B cell (primary cell): ENCODE results near the gene DLX1.

ENCODE experiments used
- EZH2 ChIP-seq: IDR thresholded peaks from 2 replicates; pipeline ENCODE4 v1.6.1; 2012; ENCODE audit warnings: borderline replicate concordance, low read depth, mild to moderate bottlenecking, moderate library complexity, low read length; ENCODE audit not compliant: insufficient read depth, poor library complexity, severe bottlenecking
- TF ChIP-seq, protein P1 (sequence below): fragments of 200-600 bp; IDR thresholded peaks from one replicate; pipeline ENCODE4 v1.8.0; 2022; ENCODE audit warnings: antibody characterized with exemption, mild to moderate bottlenecking

DNA sequence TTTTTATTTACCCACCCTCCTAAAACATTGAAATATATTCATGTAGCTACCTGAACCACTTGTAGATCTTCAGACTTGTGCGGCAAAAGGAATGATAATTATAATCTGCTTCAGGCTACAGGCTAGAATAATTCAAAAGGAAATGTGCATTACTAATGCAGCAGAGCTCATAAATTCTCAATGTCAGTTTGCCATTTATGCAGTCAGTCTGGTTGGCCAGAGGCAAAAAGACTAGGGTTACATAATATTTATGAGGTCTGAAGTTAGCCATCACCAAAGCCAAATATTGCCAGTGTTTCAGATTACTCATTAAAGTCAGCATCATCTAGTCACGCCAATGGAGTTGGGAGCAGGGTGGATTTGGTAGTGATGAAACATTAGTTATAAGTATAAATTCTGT is 46.7 kb upstream of the DLX1 start:
- TF ChIP-seq, protein P1, sequence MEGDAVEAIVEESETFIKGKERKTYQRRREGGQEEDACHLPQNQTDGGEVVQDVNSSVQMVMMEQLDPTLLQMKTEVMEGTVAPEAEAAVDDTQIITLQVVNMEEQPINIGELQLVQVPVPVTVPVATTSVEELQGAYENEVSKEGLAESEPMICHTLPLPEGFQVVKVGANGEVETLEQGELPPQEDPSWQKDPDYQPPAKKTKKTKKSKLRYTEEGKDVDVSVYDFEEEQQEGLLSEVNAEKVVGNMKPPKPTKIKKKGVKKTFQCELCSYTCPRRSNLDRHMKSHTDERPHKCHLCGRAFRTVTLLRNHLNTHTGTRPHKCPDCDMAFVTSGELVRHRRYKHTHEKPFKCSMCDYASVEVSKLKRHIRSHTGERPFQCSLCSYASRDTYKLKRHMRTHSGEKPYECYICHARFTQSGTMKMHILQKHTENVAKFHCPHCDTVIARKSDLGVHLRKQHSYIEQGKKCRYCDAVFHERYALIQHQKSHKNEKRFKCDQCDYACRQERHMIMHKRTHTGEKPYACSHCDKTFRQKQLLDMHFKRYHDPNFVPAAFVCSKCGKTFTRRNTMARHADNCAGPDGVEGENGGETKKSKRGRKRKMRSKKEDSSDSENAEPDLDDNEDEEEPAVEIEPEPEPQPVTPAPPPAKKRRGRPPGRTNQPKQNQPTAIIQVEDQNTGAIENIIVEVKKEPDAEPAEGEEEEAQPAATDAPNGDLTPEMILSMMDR, result no peak
- no peak for TF ChIP-seq EZH2
